GM10847 (cell line): ENCODE measurements around the gene ROS1.

Experiments
- POLR2A ChIP-seq: IDR thresholded peaks from 2 replicates; pipeline ENCODE4 v1.6.1; 2011; ENCODE audit not compliant: insufficient read length; ENCODE audit errors: extremely low read depth

ROS1 gene

GRCh38 chr6:117253785-117254184, 172.0 kb downstream of the ROS1 start:
- TF ChIP-seq POLR2A: no peak
